Osteocyte (in vitro differentiated cells): Measurements from ENCODE around the gene SCFD2. TPM values are rescaled to one million over a fixed set of nuclear protein-coding genes. Genes with fewer than 3 reads are reported as not detected.
A peak's percentile ranks its signal among the peaks of the same experiment; 100 is the strongest.

ENCODE experiments used
- DNase-seq: peaks from one replicate; pipeline ENCODE4 v3.0.0; 2021; ENCODE audit warnings: mixed read lengths; ENCODE audit not compliant: unreplicated experiment; ENCODE audit errors: extremely low spot score
- H3K27ac Mint-ChIP-seq: one replicate; pipeline ENCODE4 v1.8.0; 2021; ENCODE audit warnings: mild to moderate bottlenecking, mixed read lengths; ENCODE audit not compliant: unreplicated experiment
- H3K27me3 Mint-ChIP-seq: one replicate; pipeline ENCODE4 v1.8.0; 2021; ENCODE audit warnings: mixed read lengths; ENCODE audit not compliant: unreplicated experiment
- H3K36me3 Mint-ChIP-seq: one replicate; pipeline ENCODE4 v1.8.0; 2021; ENCODE audit warnings: mixed read lengths; ENCODE audit not compliant: unreplicated experiment
- H3K4me1 Mint-ChIP-seq: one replicate; pipeline ENCODE4 v1.8.0; 2021; ENCODE audit warnings: mixed read lengths; ENCODE audit not compliant: unreplicated experiment
- H3K4me3 Mint-ChIP-seq: one replicate; pipeline ENCODE4 v1.8.0; 2021; ENCODE audit warnings: mild to moderate bottlenecking, moderate library complexity, mixed read lengths; ENCODE audit not compliant: unreplicated experiment
- H3K9me3 Mint-ChIP-seq: one replicate; pipeline ENCODE4 v1.8.0; 2021; ENCODE audit warnings: mixed read lengths; ENCODE audit not compliant: unreplicated experiment
- CTCF ChIP-seq: fragments of 200-600 bp; sonication (generic); IDR thresholded peaks from 2 replicates; pipeline ENCODE4 v1.5.0; 2021; ENCODE audit warnings: antibody characterized with exemption, mild to moderate bottlenecking, moderate library complexity
- total RNA-seq: library from RNA; stranded (reverse); gene quantifications from 2 replicates; pipeline ENCODE4 v1.2.1, GENCODE V29; 2021

SCFD2 gene
- total RNA-seq, 1 donor from 2014 or later: 14.0 TPM

- H3K27me3 Mint-ChIP-seq: no peaks in the 10 kb centered on the region
- peaks cover 5% of the 10 kb centered on the region for H3K36me3 Mint-ChIP-seq
- DNase-seq: no peak
- H3K9me3 Mint-ChIP-seq: no peaks in the 10 kb centered on the region
- H3K4me3 Mint-ChIP-seq: no peak overlapping the region
- no peak for TF ChIP-seq CTCF
- peaks cover 19% of the 10 kb centered on the region for H3K4me1 Mint-ChIP-seq
- H3K27ac Mint-ChIP-seq: no peak overlapping the region
Observed at GRCh38 chr4:53208753-53209152, 157.1 kb downstream of the SCFD2 start.

- Mint-ChIP-seq H3K36me3 (peaks cover 5% of the 10 kb centered on the region), H3K4me3 (no peak overlapping the region), H3K4me1 (peaks cover 19% of the 10 kb centered on the region), H3K9me3 (no peaks in the 10 kb centered on the region), H3K27me3 (no peaks in the 10 kb centered on the region), H3K27ac (no peak overlapping the region)
- DNase-seq: no peak
- TF ChIP-seq CTCF: no peak
Observed at GRCh38 chr4:53205970-53206369, 159.9 kb downstream of the SCFD2 start.

- Mint-ChIP-seq H3K4me1 (peaks cover 24% of the 10 kb centered on the region), H3K27me3 (no peaks in the 10 kb centered on the region), H3K36me3 (peaks cover 5% of the 10 kb centered on the region), H3K4me3 (no peak overlapping the region), H3K9me3 (no peaks in the 10 kb centered on the region), H3K27ac (no peak overlapping the region)
- no peak for TF ChIP-seq CTCF
- DNase-seq: no peak
Observed at GRCh38 chr4:53199356-53199755, 166.5 kb downstream of the SCFD2 start.

GRCh38 chr4:53197772-53198142, 168.1 kb downstream of the SCFD2 start:
- Mint-ChIP-seq H3K36me3 (no peaks in the 10 kb centered on the region), H3K27me3 (no peaks in the 10 kb centered on the region), H3K27ac (no peak overlapping the region), H3K4me1 (peaks cover 24% of the 10 kb centered on the region), H3K4me3 (no peak overlapping the region), H3K9me3 (no peaks in the 10 kb centered on the region)
- TF ChIP-seq CTCF: no peak
- no peak for DNase-seq

- H3K4me3 Mint-ChIP-seq: peak overlapping the region; percentile 56
- H3K4me1 Mint-ChIP-seq: peaks cover 24% of the 10 kb centered on the region
- peak overlapping the region; percentile 70 for H3K27ac Mint-ChIP-seq
- H3K27me3 Mint-ChIP-seq: no peaks in the 10 kb centered on the region
- peak; percentile 78 for TF ChIP-seq CTCF
- no peak for DNase-seq
- H3K36me3 Mint-ChIP-seq: no peaks in the 10 kb centered on the region
- no peaks in the 10 kb centered on the region for H3K9me3 Mint-ChIP-seq
Observed at GRCh38 chr4:53196882-53197771, 168.7 kb downstream of the SCFD2 start.
